RKO (cell line): Measurements from ENCODE around the gene ANAPC13.

ENCODE experiments used
- DNase-seq: peaks from one replicate; pipeline ENCODE4 v3.0.0-alpha.2; 2016; ENCODE audit warnings: low spot score

ANAPC13 gene

DNA sequence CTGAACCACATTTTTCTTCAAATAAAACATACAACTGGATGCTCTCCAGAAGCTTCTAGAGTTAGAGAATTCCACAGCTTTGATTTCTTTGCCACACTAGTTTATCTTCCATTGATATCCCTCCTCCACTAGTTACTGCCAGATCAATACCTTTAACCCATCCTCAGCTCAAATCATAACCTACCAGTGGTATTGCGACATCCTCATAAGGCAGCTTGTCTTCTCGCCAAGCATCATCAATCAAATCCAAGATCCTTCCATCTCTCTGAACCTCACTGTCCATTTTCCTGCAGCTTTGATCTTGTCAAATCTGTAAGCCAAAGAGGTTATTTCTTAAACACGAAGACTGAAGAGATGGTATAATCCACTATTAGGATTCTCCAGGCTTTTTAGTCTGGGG lies 3.2 kb downstream of the ANAPC13 start:
- DNase-seq = no peak

DNA sequence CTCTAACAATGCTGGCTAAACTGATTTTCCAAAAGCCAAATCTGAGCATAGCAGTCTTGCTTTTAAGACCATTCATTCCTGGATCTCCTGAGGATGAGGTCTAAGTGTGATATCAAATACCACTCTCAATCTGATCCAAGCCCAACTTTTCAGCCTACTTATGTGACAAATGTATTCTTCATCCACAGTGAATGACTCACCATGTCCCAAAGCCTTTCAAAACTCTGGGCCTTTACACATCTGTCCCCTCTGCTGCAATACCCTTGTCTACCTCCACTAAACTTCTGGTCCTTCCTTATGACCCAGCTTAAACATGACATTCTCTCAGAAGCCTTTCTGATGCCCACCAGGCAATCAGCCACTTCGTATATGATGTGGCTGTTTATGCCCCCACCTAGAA lies 4.6 kb downstream of the ANAPC13 start:
- peak; percentile 77 for DNase-seq

DNA sequence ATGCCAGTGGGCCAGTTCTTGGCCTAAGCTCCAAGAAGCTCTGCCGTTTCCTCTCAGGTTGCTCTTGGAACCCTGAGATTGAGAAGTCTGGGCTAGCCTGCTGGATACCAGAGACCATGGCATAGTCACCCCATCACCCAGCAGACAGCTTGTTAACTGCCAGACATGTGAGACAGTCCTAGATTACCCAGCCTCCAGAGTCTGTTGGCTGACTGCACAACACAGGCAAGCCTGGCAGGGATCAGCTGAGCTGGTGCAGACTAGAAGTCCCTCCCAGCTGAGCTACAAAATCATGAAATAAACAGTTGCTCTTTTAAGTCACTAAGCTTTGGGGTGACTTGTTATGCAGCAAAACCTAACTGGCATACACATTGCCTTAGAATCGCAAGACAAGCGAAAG lies 5.2 kb downstream of the ANAPC13 start:
- DNase-seq = no peak

DNA sequence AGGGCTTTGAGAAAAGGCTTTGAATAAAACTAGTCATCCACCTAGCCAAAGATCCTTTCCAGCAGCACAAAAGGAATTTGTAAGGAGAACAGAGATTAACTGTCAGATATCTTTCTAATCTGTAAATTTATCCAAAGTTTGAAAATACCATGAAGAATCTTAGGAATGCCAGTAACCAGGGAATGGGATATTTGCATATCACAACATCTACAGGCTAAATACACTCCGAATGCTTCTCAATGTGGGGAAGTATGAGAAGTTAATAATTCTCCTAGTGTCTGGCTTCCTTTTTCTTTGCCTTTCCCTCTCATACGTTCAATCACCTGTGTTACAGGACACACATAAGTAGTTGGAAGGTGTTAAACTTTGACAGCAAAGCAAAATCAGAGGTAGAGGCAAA lies 7.8 kb downstream of the ANAPC13 start:
- DNase-seq = no peak

DNA sequence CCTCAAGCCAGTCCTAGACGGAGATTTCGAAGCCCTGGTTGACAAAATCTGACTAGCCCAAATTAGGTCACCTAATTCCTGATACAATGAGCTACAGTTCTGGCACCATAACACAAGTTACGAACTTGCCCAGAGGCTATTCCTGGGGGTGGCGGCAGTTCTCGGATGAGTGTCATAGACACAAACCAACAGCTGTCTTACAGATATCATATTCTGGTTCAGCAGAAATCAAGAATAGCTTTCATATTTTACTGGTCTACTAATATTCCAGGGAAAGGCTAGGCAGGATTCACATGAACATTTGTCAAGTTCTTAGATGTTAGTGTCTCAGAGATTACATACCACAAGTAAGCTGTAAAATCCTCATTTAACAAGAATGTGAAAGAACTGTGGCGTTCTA lies 8.8 kb downstream of the ANAPC13 start:
- DNase-seq = no peak

DNA sequence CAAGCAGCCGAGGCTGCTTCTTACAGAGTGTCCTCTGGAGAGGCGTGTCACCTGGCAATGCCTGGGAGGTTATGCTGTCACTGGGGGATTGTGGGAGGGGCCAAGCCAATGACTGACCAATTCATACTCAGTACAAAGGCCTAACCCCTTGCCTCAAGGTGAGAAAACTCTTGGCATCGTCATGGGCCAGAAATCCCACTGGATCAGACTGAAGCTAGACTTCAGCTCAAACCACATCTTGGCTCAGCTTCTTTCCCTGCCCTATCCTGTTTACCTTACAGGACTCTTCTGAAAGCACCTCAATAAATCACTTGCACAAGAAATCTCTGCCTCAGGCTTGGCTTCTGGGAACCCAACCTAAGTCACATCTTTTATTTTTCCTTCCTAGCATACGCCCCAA lies 9.5 kb downstream of the ANAPC13 start:
- no peak for DNase-seq

DNA sequence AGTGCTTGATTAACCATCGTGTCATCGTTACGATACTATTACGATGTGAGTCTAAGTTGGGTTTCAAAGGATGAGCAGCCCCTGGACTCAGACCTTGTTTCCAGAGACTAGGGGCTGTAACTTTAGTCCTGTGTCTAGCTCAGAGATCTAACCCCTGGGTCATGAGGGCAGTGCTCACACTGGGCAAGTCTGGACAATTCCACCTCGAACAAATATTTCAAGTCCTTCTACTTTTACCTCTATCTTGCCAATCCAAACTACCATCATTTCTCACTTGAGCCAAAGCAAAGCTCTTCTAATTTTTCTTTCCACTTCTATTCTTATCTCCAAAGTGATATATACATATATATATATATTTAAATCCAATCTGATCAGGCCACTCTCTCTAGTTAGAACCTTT lies 10.8 kb downstream of the ANAPC13 start:
- no peak for DNase-seq

DNA sequence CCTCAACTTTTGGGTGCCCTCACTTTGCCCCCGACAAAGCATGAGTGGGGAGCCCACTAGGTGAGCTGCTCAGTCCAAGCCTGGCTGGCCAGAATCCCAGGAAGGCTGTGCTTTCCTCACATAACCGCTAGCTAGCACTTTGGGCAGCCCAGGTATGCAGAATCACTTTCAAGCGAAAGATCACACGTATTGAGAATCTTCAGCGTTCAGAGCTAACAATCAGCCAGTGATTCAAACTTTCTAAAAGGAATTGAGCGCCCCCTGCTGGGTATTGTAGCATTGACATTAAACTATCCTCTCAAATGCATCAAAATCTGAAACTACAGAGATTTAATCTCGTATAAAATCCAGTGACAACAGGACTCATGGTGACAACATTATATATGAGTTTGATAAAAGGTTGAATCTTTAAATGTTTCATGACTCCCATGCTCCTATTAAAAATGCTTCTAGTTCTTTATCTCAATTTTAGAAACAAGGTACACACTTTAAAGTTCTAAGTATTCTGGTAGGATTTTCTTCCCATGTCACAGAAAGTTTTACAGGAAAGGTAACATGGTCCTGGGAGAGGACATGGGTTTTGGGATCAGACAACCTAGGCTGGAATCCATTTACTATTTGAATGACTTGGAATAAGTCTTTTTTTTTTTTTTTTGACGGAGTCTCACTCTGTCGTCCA lies 11.8 kb downstream of the ANAPC13 start:
- peak; percentile 67 for DNase-seq

DNA sequence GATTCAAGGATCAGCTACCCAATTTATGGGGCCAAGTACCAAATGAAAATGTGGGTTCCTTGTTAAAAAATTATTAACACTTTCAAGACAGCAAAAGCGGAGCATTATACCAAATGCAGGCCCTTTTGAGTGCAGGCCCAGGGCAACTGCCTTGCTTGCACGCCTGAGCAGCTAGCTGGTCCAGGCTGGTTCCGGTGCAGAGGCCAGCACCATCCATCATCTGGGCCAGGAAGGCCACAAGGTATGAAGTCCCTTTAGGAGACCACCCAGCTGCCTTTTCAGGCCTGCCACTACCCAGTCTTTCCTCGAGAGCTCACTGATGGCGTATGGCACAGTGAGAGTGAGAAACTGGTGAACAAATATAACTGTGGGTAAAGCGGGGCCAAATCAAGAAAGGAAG lies 13.0 kb downstream of the ANAPC13 start:
- DNase-seq = no peak

DNA sequence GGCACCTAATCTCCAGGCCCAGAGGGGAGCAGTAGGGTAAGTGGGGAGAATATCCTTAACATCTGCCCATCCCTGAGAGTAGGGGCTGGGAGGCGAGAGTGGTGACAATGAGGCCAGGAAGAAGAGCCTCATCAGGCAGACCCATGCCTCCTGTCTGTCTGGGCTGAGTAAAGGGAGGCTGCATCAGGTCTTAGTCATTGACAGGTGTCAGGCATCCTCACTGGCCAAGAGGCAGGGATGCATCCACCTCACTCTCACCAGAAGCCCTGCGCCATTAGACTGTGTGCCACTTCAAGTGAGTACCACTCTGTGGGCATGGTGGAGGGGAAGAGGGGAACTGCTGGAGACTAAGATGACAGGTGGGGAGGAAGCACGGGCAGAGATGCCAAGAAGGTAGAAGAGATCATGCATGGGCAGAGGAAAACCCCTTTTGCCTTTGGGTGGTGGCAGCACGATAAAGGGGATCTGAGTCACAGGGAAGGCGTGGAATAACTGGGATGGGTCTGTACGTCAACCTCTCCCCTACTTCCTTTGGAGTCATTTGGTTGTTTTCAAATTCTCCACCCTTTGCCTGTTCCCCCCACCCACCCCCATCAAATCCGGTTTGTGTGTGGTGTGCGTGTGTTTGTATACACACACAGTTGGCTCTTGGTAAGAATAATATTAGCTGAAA lies 14.1 kb downstream of the ANAPC13 start:
- DNase-seq = no peak

DNA sequence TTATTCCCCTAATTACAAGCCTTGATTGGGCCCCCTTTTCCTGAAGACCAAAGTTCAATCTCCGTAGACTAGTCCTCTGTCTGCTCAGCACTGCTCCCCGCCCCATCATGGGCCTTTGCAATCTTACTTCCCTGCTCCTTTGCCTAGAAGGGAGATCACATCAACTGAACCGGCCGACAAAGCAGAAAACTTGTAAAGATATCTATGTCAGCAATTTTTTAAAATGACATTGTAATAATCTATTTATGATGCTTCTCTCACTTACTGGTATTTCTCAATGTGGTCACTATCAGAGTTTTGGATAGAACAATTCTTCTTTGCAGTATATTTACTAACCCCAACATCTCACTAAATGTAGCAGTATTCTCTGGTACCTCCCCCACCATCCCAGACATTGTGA lies 17.3 kb downstream of the ANAPC13 start:
- no peak for DNase-seq

DNA sequence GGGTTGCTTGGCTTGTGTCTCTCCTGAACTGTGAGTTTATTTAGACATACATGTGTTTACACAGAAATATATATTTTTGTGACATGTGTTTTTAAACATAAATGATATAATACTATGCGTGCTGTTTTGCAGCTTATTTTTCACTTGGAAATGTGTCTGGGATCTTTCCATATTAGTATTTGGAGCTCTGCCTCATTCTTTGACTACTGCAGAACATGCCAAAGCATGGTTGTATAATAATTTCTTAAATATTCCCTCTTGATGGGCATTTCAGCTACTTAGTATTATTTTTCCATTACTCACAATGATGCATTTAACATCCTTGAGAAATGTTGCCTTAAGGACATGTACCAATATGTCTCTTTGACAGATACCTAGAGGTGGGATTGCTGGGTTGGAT lies 19.5 kb downstream of the ANAPC13 start:
- no peak for DNase-seq

DNA sequence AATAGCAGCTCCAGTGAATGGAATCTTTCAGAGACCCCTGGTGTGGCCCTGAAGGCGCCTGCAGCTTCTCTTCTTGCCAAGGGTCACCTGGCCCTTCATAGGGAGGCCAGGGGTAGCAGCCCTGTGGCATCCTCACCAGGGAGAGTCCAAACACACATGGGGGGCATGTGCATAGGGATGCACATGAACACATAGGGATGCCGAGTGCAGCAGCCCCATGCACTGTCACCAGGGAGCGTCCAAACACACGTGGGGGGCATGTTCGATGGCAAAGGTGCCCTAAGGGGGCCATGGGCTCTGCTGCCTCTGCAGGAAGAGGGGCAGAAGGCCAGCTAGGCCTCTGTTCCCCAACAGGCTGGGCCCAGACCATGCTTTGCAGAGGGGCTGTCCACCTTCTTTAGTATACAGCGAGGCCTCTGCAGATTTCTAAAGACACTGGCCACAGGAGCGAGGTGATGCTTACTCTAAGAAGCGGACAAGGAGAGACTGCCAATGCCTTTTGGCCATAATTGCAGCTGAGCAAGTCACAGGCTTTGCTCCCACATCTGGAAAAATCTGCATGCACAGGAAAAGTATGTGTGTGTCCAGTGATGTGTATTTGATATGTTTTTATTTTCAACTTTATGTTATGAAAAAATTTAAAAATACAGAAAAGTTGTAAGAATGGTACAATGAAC lies 21.0 kb downstream of the ANAPC13 start:
- no peak for DNase-seq

DNA sequence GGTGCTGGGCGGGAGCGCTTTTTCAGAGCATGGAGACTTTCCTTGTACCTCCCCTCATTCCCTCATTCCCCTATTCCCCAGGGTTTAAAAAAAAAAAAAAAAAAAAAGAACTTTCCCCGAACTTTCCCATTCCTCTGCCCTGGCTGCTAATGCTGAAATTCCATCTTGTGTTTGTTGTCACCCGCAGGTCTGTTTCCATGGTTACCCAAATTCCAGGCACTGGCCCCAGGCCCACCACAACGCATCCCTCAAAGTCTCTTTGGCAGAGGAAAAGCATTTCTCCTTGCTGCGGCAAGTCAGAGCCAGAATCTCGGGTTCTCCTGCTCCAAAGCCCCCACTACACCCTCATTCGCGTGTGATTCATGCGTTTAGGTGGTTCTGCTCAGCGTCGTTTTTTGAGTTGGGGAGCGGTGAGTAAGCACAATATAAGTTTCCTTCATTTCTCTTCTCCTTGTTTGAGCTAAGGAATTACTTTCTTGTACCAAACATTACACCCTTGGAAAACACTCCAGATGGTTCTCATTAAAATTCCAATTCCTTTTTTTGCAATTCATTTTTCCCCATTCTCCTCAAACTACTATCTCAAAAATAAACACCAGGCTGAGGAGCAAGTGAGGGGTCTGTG lies 21.6 kb downstream of the ANAPC13 start:
- no peak for DNase-seq

DNA sequence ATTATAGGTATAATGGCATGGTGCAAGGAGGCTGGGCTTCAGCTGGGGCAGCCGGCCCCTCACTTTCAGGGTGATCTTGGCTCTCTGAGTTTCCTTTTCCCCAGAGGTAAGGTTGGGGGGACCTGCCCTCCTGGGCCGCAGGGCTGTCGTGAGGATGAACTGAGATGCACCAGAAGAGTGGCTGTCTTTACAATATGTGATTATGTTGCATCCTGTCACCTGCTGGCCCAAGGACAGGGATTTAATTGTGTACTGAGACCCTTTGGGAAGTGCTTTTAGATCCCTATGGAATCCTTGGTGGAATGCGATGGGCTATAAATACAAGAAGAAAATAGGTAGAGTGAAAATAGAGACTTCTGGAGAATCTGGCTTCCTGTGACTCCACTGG lies 22.1 kb downstream of the ANAPC13 start:
- no peak for DNase-seq

DNA sequence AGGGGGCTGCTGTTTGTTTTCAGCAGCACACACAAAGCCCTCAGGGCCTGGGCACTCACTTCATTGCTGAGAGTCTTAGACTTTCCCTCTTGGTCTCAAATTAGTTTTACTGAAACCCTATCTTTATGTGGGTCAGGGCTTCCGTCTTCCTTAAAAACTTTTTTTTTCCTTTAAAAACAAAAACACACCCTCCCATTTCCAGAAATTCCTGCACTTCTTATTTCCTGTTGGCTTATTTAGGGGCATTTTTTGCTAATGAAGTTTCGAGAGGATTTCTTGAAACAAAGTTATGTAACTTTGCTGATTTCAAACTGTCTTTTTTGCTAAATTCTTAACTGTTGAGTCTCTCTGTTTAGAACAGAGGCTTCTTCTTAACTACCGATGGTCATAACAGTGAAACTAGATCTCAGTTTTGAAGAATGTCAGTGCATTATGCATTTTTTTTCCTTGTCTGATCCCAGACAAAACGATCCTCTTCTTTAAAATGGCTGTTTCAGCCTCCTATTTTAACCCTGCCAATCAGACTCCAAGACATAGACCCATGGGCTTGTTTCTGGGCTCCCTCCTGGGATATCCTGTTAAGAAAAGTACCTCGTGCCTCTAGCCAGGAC lies 23.3 kb downstream of the ANAPC13 start:
- DNase-seq = no peak

DNA sequence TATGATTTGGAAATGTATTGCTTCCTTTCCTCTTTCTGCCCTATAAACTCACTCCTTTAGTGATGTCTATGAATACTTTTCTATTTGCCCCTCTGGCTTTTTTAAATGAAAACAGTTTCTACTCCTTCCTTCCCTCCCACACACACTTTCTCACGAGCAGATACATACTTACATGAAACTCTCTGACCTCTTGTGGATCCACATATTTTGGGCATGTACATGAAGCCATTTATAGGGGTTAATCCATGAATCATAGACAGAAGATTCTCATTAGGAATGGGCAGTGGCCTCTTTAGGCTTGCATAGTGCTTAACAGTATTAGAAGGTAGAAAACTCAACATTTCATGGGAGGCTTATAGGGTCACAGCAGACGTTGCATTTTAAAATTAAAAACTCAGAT lies 24.8 kb downstream of the ANAPC13 start:
- peak; percentile 14 for DNase-seq

DNA sequence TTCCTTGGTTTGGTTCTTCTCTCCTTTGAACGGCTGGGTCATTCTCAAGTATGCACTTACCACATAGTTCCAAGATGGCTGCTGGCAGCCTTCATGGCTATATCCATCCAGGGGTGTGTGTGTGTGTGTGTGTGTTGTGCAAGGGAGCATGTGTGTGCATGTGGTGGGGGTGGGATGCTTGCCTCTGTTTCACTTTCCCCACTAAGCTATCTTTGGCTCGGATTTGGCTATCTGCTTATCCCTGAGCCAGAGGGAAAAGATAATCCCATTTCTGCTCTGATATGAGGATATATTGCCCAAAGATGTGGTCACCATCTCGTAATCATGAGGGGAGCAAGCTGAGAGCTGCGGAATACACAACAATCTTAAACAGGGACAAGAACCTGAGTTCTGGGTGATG lies 26.2 kb downstream of the ANAPC13 start:
- no peak for DNase-seq

DNA sequence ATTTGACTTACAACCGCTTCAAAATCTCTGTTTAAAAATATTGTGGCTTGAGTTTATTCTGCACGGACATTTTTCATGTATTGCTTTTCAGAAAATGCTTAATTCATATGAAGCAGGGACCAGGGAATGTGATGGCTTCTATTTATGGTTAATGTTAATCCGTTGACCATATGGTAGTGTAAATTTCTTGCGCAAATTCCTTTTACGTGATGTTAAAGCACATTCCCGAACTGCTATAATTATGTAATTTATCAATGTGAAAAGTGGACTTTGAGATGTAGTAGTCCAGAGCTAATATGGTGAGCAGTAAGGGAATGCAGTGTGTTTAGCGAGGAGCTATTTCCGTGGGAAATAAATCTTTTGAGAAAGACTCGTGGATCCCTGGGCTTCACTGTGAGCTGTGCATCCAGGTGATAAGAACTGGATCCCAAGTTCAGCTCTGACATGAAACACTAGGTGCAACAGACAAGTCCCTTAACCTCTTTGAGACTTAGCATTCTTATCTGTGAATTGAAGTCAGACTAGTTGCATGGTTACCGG lies 27.3 kb downstream of the ANAPC13 start:
- no peak for DNase-seq

DNA sequence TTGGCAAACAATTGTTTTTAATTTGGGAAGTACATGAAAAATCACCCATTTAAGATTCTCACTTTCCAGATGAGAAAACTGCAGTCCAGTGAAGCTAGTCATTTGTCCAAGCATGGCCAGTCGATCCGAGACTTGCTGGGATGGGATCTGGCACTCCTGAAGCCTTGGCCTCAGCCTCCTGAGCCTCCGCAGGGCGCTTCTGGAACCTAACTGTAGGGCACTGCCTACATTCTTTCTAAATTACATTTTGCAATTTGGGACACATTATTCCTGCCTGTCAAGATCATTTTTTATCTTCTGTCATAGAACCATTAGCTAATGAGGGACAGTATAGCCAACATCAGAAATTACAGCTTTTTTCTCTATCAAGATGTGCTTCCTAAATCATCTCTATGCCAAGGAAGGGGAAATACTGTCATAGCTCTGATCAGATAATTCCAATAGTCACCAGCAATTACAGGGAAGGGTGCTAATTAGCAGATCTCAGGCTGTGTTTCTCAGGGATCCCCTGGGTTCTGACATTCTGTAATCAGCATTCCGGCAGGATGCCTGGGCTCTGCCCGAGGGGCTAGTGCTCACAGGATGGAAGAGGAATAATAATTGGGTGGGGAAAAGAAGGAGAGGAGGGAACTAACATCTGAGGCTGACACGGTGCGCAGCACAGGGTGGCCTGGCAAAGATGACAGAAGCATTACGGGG lies 28.3 kb downstream of the ANAPC13 start:
- DNase-seq = no peak

DNA sequence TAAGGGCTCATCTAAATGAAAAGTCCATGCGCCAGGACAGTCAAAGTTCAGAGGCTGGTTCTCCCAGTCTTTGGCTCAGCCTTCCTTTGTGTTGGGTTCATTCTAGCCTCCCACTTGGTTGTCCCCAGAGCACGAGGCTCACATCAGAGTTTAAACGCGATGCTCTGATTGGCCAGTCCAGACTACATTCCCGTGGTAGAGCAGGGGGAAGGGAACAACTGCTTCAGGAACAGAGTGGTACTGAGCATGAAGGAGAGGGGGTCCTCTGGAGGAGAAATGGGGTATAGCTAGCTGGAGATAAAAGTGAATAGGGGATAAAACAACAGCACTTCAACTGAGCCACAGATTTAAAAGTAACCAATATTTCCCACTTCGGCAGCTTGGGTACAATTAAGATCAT lies 32.2 kb downstream of the ANAPC13 start:
- DNase-seq = no peak

DNA sequence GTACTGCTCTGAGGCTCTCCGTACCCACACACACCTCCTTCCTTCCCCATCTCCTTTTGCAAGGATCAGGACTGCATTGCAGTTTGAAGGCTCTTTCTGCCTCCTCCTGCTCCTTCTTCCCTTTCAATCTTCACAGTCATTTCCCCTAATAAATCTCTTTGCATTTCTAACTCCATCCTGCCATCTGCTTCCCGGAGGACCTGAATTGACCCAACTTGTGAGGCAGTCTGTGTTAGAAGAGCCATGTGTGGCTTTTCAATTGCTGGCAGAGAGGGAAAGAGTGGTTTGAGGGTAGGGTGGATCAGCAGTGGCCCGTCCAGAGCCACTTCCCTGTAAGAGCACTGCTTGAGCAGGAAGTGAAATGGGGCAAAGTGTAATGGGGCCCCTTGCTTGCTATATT lies 35.8 kb downstream of the ANAPC13 start:
- DNase-seq = no peak
